ENCODE results near the gene KIR2DL1. TPM values are rescaled to one million over a fixed set of nuclear protein-coding genes. Genes with fewer than 3 reads are reported as not detected.
"Not testable (repeated sequence)": the region's sequence is repeated elsewhere in the genome, so short reads cannot be mapped to it uniquely, and the experiment has no call there.

KIR2DL1 gene
- total RNA-seq, 2 experiments from 2014 or later = not detected

DNA sequence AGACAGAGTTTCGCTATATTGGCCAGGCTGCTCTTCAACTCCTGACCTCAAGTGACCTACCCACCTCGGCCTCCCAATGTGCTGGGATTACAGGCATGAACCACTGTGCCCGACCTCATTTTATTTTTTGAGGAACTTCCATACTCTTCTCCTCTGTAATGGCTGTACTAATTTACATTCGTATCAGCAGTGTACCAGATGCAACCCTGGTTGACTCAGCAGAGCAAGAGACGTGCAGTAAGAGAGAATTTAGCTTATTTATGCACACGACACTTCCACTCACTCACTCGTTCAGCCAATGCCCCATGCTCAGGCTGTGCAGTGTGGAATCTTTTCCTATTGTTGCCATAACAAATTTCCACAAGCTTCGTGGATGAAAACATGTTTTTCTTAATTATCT lies 38.4 kb upstream of the KIR2DL1 start:
- H3K36me3 ChIP-seq (ENCODE audit: insufficient read depth, low read length) = no peaks in the 10 kb centered on the region
- TF ChIP-seq, protein P1, sequence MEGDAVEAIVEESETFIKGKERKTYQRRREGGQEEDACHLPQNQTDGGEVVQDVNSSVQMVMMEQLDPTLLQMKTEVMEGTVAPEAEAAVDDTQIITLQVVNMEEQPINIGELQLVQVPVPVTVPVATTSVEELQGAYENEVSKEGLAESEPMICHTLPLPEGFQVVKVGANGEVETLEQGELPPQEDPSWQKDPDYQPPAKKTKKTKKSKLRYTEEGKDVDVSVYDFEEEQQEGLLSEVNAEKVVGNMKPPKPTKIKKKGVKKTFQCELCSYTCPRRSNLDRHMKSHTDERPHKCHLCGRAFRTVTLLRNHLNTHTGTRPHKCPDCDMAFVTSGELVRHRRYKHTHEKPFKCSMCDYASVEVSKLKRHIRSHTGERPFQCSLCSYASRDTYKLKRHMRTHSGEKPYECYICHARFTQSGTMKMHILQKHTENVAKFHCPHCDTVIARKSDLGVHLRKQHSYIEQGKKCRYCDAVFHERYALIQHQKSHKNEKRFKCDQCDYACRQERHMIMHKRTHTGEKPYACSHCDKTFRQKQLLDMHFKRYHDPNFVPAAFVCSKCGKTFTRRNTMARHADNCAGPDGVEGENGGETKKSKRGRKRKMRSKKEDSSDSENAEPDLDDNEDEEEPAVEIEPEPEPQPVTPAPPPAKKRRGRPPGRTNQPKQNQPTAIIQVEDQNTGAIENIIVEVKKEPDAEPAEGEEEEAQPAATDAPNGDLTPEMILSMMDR (IDR thresholded peaks at IDR 0.05) = no peak
- H3K27ac Mint-ChIP-seq = no peak overlapping the region

DNA sequence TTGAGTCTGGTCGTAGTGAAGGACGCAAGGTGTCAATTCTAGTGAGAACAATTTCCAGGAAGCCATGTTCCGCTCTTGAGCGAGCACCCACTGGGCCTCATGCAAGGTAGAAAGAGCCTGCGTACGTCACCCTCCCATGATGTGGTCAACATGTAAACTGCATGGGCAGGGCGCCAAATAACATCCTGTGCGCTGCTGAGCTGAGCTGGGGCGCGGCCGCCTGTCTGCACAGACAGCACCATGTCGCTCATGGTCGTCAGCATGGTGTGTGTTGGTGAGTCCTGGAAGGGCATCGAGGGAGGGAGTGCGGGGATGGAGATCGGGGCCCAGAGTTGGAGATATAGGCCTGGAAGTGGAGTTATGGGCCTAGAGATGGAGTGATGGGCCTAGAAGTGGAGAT lies 31.3 kb upstream of the KIR2DL1 start, which contains the start of gene KIR2DL3:
Gene KIR2DL3, plus strand, starts transcription at position 208 of the 400 bp plus-strand sequence. Its CDS starts 33 bp downstream, at position 241.
- H3K4me3 Mint-ChIP-seq; ATAC-seq (ENCODE audit: poor library complexity); H3K36me3 ChIP-seq (ENCODE audit: insufficient read depth, low read length); H3K4me1 Mint-ChIP-seq (ENCODE audit: low read depth); H3K27ac ChIP-seq (ENCODE audit: low read depth in 1 of 2, low read length in 2 of 2); H3K27me3 ChIP-seq (ENCODE audit: control insufficient read depth in 1 of 2, insufficient read depth in 2 of 2, low read length in 2 of 2); H3K9me3 Mint-ChIP-seq; H3K36me3 Mint-ChIP-seq (ENCODE audit: low read depth); H3K4me1 ChIP-seq (ENCODE audit: insufficient read depth, low read length); POLR2A ChIA-PET; CTCF ChIA-PET; H3K27ac Mint-ChIP-seq; intact Hi-C loops (cut with DNase I, micrococcal nuclease); DNase-seq; H3K9me3 ChIP-seq (ENCODE audit: control insufficient read depth in 1 of 2, insufficient read depth in 1 of 2, low read length in 2 of 2); H3K4me3 ChIP-seq (ENCODE audit: low read length): not testable (repeated sequence)
- peaks cover 22% of the 10 kb centered on the region for H3K27me3 Mint-ChIP-seq

More for the DNA sequence above, 38.4 kb upstream of the KIR2DL1 start:
- Histone ChIP-seq H3K4me1 (ENCODE audit: insufficient read depth, low read length) (no peaks in the 10 kb centered on the region), H3K27me3 (ENCODE audit: control insufficient read depth in 1 of 2, insufficient read depth in 2 of 2, low read length in 2 of 2) (no peaks in the 10 kb centered on the region), H3K27ac (ENCODE audit: low read depth in 1 of 2, low read length in 2 of 2) (no peak overlapping the region), H3K9me3 (ENCODE audit: control insufficient read depth in 1 of 2, insufficient read depth in 1 of 2, low read length in 2 of 2) (peaks cover 0 to 5% of the 10 kb centered on the region in 2 experiments), H3K4me3 (ENCODE audit: low read length) (no peak overlapping the region)
- intact Hi-C loops (cut with DNase I, micrococcal nuclease) = no loop called here
- Mint-ChIP-seq H3K4me1 (ENCODE audit: low read depth) (no peaks in the 10 kb centered on the region), H3K4me3 (no peak overlapping the region), H3K9me3 (peaks cover 2% of the 10 kb centered on the region), H3K27me3 (peaks cover 17% of the 10 kb centered on the region), H3K36me3 (ENCODE audit: low read depth) (no peaks in the 10 kb centered on the region)
- CTCF ChIA-PET = no interaction called here
- DNase-seq (no peak), ATAC-seq (ENCODE audit: poor library complexity) (no peak)
- POLR2A ChIA-PET = no interaction called here

DNA sequence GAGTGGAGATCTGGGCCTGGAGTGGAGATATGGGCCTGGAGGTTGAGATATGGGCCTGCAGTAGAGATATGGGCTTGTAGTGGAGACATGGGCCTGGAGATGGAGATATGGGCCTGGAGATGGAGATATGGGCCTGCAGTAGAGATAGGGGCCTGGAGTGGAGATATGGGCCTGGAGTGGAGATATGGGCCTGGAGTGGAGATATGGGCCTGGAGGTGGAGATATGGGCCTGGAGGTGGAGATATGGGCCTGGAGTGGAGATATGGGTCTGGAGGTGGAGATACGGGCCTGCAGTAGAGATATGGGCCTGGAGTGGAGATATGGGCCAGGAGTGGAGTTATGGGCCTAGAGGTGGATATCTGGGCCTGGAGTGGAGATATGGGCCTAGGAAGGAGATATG lies 30.9 kb upstream of the KIR2DL1 start:
- ChIA-PET POLR2A (no interaction called here), CTCF (no interaction called here)
- Mint-ChIP-seq H3K27me3 (peaks cover 22% of the 10 kb centered on the region), H3K27ac (no peak overlapping the region), H3K4me1 (ENCODE audit: low read depth) (no peaks in the 10 kb centered on the region), H3K4me3 (no peak overlapping the region), H3K36me3 (ENCODE audit: low read depth) (no peaks in the 10 kb centered on the region), H3K9me3 (peaks cover 2% of the 10 kb centered on the region)
- H3K27ac ChIP-seq (ENCODE audit: low read depth in 1 of 2, low read length in 2 of 2) = no peak overlapping the region
- no peaks in the 10 kb centered on the region for H3K4me1 ChIP-seq (ENCODE audit: insufficient read depth, low read length)
- DNase-seq (no peak), ATAC-seq (ENCODE audit: poor library complexity) (no peak)
- H3K9me3 ChIP-seq (ENCODE audit: control insufficient read depth in 1 of 2, insufficient read depth in 1 of 2, low read length in 2 of 2) = peaks cover 0 to 3% of the 10 kb centered on the region in 2 experiments
- H3K4me3 ChIP-seq (ENCODE audit: low read length) = no peak overlapping the region
- peaks cover 0 to 2% of the 10 kb centered on the region in 2 experiments for H3K27me3 ChIP-seq (ENCODE audit: control insufficient read depth in 1 of 2, insufficient read depth in 2 of 2, low read length in 2 of 2)
- intact Hi-C loops (cut with DNase I, micrococcal nuclease) = no loop called here
- TF ChIP-seq, protein P1 (IDR thresholded peaks at IDR 0.05) = no peak
- no peaks in the 10 kb centered on the region for H3K36me3 ChIP-seq (ENCODE audit: insufficient read depth, low read length)

All from CD4-positive, alpha-beta T cell (primary cell).